ENCODE measurements around the gene DCBLD1. TPM values are rescaled to one million over a fixed set of nuclear protein-coding genes. Genes with fewer than 3 reads are reported as not detected.
A peak's percentile ranks its signal among the peaks of the same experiment; 100 is the strongest.

DCBLD1 gene
- total and polyA plus RNA-seq, 2 of the 13 experiments (the other 11 are each of a cell fraction or from before 2014, with no cell fraction given), result 23.2 to 41.5 TPM

DNA sequence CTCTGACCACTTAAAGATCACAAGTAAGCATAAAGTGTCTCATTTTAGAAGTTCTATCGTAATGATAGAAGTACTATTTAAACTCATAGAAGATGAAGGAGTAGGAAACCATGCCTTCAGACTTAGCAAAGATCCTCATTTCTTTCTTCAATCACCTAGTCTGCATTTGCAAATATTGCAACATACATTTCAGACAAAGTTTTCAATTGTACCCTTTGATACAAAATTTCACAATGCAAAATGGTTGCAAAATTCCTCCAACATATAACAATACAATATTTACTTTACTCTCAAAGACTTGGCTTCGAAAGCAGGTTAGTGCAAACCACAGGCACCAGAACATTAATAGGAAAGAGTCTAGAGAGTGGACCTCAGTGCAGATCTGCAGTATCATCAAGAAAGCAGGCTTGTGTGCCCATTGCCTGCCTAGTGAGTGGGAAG is 40.6 kb upstream of the DCBLD1 start (continued):
- TF ChIP-seq KDM6A (CRISPR knock-in tag; IDR thresholded peaks at IDR 0.05; ENCODE audit: low read depth) (0 out of 2 replicates have a peak, but pooled peaks have one; percentile 40), DNMT1 (CRISPR knock-in tag; IDR thresholded peaks at IDR 0.05) (no peak), ZNF562 (CRISPR knock-in tag; IDR thresholded peaks at IDR 0.05; ENCODE audit: borderline replicate concordance) (no peak), POLR2A (IDR thresholded peaks at IDR 0.05; ENCODE audit: insufficient read depth in 1 of 2, low read depth in 2 of 2, low read length in 2 of 2) (no peak), ZNF670 (CRISPR knock-in tag; IDR thresholded peaks at IDR 0.05; ENCODE audit: borderline replicate concordance) (no peak), ZNF101 (CRISPR knock-in tag; IDR thresholded peaks at IDR 0.05; ENCODE audit: borderline replicate concordance, low read depth) (no peak), SRY (CRISPR knock-in tag; IDR thresholded peaks at IDR 0.05) (no peak), ATRX (CRISPR knock-in tag; IDR thresholded peaks at IDR 0.05; ENCODE audit: borderline replicate concordance) (no peak), TOE1 (CRISPR knock-in tag; IDR thresholded peaks at IDR 0.05) (0 out of 2 replicates have a peak, but pooled peaks have one; percentile 89), POGZ (CRISPR knock-in tag; IDR thresholded peaks at IDR 0.05) (peak; percentile 65; the same call in 1 of the 2 replicates), ZNF589 (CRISPR knock-in tag; conservative IDR thresholded peaks at IDR 0.05) (no peak), ZNF160 (CRISPR knock-in tag; IDR thresholded peaks at IDR 0.05) (no peak), MYC (CRISPR knock-in tag; IDR thresholded peaks at IDR 0.05; ENCODE audit: borderline replicate concordance) (no peak), BRCA1 (CRISPR knock-in tag; IDR thresholded peaks at IDR 0.05) (no peak)
- TF ChIP-seq, protein P1, sequence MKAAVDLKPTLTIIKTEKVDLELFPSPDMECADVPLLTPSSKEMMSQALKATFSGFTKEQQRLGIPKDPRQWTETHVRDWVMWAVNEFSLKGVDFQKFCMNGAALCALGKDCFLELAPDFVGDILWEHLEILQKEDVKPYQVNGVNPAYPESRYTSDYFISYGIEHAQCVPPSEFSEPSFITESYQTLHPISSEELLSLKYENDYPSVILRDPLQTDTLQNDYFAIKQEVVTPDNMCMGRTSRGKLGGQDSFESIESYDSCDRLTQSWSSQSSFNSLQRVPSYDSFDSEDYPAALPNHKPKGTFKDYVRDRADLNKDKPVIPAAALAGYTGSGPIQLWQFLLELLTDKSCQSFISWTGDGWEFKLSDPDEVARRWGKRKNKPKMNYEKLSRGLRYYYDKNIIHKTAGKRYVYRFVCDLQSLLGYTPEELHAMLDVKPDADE (CRISPR knock-in tag; IDR thresholded peaks at IDR 0.05), result no peak
- TF ChIP-seq, protein P2, sequence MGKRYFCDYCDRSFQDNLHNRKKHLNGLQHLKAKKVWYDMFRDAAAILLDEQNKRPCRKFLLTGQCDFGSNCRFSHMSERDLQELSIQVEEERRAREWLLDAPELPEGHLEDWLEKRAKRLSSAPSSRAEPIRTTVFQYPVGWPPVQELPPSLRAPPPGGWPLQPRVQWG (CRISPR knock-in tag; IDR thresholded peaks at IDR 0.05; ENCODE audit: borderline replicate concordance, low read depth), result no peak
- TF ChIP-seq, protein P3, sequence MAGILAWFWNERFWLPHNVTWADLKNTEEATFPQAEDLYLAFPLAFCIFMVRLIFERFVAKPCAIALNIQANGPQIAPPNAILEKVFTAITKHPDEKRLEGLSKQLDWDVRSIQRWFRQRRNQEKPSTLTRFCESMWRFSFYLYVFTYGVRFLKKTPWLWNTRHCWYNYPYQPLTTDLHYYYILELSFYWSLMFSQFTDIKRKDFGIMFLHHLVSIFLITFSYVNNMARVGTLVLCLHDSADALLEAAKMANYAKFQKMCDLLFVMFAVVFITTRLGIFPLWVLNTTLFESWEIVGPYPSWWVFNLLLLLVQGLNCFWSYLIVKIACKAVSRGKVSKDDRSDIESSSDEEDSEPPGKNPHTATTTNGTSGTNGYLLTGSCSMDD (CRISPR knock-in tag; IDR thresholded peaks at IDR 0.05), result no peak
- TF ChIP-seq, protein P4, sequence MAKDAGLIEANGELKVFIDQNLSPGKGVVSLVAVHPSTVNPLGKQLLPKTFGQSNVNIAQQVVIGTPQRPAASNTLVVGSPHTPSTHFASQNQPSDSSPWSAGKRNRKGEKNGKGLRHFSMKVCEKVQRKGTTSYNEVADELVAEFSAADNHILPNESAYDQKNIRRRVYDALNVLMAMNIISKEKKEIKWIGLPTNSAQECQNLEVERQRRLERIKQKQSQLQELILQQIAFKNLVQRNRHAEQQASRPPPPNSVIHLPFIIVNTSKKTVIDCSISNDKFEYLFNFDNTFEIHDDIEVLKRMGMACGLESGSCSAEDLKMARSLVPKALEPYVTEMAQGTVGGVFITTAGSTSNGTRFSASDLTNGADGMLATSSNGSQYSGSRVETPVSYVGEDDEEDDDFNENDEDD (CRISPR knock-in tag; IDR thresholded peaks at IDR 0.05; ENCODE audit: borderline replicate concordance), result no peak
- TF ChIP-seq, protein P5, sequence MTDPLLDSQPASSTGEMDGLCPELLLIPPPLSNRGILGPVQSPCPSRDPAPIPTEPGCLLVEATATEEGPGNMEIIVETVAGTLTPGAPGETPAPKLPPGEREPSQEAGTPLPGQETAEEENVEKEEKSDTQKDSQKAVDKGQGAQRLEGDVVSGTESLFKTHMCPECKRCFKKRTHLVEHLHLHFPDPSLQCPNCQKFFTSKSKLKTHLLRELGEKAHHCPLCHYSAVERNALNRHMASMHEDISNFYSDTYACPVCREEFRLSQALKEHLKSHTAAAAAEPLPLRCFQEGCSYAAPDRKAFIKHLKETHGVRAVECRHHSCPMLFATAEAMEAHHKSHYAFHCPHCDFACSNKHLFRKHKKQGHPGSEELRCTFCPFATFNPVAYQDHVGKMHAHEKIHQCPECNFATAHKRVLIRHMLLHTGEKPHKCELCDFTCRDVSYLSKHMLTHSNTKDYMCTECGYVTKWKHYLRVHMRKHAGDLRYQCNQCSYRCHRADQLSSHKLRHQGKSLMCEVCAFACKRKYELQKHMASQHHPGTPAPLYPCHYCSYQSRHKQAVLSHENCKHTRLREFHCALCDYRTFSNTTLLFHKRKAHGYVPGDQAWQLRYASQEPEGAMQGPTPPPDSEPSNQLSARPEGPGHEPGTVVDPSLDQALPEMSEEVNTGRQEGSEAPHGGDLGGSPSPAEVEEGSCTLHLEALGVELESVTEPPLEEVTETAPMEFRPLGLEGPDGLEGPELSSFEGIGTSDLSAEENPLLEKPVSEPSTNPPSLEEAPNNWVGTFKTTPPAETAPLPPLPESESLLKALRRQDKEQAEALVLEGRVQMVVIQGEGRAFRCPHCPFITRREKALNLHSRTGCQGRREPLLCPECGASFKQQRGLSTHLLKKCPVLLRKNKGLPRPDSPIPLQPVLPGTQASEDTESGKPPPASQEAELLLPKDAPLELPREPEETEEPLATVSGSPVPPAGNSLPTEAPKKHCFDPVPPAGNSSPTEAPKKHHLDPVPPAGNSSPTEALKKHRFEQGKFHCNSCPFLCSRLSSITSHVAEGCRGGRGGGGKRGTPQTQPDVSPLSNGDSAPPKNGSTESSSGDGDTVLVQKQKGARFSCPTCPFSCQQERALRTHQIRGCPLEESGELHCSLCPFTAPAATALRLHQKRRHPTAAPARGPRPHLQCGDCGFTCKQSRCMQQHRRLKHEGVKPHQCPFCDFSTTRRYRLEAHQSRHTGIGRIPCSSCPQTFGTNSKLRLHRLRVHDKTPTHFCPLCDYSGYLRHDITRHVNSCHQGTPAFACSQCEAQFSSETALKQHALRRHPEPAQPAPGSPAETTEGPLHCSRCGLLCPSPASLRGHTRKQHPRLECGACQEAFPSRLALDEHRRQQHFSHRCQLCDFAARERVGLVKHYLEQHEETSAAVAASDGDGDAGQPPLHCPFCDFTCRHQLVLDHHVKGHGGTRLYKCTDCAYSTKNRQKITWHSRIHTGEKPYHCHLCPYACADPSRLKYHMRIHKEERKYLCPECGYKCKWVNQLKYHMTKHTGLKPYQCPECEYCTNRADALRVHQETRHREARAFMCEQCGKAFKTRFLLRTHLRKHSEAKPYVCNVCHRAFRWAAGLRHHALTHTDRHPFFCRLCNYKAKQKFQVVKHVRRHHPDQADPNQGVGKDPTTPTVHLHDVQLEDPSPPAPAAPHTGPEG (CRISPR knock-in tag; IDR thresholded peaks at IDR 0.05), result no peak
- TF ChIP-seq, protein P6, sequence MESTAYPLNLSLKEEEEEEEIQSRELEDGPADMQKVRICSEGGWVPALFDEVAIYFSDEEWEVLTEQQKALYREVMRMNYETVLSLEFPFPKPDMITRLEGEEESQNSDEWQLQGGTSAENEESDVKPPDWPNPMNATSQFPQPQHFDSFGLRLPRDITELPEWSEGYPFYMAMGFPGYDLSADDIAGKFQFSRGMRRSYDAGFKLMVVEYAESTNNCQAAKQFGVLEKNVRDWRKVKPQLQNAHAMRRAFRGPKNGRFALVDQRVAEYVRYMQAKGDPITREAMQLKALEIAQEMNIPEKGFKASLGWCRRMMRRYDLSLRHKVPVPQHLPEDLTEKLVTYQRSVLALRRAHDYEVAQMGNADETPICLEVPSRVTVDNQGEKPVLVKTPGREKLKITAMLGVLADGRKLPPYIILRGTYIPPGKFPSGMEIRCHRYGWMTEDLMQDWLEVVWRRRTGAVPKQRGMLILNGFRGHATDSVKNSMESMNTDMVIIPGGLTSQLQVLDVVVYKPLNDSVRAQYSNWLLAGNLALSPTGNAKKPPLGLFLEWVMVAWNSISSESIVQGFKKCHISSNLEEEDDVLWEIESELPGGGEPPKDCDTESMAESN (CRISPR knock-in tag; conservative IDR thresholded peaks at IDR 0.05), result no peak
